Measurements from ENCODE around the gene CD96.

CD96 gene

GRCh38 chr3:111568355-111568754 is 26.4 kb downstream of the CD96 start:
- DNase-seq = no peak

DNA sequence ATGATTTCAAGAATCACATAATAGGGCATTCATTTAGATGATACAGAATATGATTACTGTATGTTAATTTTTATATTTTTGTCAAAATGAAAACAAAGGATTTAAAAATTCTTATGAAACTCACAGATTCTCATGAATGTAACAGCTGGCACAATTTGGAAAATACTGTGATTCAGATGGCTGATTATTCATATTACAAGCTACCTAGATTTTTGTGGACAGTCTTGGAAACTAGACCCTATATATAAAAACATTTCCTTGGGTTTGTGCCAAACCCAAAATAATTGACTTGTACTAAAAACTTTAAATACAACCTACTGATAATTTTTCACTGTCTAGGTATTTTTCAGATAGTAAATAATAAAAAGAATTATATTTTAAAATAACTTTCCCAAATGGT is 26.9 kb downstream of the CD96 start:
- no peak for DNase-seq

DNA sequence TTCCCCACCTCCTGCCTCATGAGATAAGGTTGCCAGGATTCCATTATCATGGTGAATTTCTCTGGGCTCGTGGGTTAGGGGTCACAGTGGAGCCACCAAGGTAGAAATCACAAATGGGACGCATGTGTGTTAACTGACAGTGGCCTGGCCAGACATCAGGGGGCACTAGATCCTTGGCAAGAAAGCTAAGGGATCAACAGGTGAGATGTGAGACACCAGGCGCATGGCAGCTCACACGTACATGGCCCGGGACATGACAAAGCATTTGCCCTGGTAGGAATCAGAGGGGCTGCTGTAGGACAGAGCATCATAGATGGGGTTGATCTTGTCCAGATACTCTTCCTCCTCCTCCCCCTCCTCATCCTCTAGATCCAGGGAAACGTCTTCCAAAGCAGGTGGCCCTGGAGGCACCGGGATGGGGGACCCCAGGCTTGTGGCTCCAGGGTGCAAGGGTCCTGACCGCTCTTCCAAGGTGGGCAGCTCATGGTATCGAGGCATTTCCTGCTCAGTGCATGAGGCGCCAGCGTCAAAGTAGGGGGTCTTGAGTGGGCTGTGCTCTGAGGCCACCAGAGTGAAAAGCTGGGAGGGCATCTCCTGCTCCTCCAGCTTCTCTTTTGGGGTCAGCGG is 28.5 kb downstream of the CD96 start:
- no peak for DNase-seq

DNA sequence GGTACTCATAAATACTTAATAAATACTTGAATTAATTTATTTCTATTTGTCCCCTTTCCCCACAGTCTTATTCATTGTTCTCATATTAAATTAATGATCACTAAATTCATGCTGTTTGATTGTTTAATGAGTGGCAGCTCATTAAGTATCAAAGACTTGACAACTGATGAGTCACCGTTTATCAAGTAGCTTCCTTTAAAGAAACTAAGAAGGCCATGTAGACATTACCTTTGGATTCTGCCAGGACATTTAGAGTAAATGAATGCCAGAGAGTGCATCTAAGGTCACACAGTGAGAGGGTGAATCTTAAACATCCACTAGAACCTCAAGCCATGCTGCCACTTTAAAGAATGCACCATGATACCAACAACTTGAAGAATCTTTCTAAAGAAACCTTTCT is 29.3 kb downstream of the CD96 start:
- DNase-seq = no peak

GRCh38 chr3:111571907-111572460 is 30.0 kb downstream of the CD96 start:
- DNase-seq = no peak

DNA sequence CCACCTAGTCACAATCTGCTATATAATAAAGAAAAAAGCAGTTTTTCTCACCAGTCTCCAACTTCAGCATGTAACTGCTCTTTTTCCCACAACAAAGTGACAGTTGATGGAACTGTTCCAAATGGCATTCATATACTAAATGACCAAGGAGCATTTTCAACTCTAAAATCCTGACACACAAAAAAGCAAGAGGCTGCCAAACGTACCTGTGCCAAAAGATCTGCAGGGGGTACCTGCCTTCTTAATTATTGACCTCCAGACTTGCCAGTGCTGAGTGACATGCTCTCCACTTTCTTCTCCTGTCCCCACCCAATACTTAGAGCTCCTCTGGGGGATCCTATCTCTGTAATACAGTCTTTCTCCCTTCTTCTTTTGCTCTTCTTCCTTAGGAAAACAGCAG is 35.1 kb downstream of the CD96 start:
- DNase-seq = no peak

- DNase-seq = peak; percentile 33
Measured at GRCh38 chr3:111577798-111578685, 36.0 kb downstream of the CD96 start.

- no peak for DNase-seq
Measured at GRCh38 chr3:111578867-111579266, 36.9 kb downstream of the CD96 start.

DNA sequence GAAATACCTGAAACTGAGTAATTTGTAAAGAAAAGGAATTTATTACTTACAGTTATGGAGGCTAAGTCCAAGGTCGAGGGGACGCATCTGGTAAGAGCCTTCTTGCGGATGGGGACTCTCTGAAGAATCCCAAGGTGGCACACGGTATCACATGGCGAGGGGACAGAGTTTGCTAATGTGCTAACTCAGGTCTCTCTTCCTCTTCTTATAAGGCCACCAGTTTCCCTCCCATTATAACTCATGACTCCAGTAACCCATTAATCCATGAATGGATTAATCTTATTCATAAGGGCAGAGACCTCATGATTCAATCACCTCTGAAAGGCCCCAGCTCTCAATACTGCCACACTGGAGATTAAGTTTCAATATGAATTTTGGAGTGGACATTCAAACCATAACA is 37.5 kb downstream of the CD96 start:
- DNase-seq = no peak

GRCh38 chr3:111581403-111582119 is 39.6 kb downstream of the CD96 start:
- DNase-seq = no peak

DNA sequence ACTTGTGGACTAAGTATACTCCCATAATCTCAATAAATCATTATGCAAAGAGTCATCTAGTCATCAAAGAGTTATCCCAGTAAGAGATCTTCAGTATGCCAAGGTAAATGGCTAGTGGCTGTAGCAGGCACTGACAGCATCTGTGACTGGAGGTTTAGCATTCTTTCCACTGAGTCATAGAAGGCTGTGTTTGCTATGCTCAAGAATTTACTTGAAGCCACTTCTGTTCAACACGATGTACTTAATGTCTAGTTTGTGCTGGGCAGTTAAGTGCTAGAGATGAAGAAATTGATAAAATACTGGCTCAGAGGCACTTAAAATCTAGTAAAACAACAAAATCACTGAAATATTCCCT is 40.1 kb downstream of the CD96 start:
- no peak for DNase-seq

GRCh38 chr3:111584744-111585143 is 42.7 kb downstream of the CD96 start:
- no peak for DNase-seq

- DNase-seq = no peak
Measured at GRCh38 chr3:111585217-111585616, 43.2 kb downstream of the CD96 start.

GRCh38 chr3:111588527-111588926 is 46.5 kb downstream of the CD96 start:
- DNase-seq = no peak

GRCh38 chr3:111589303-111590142 is 47.5 kb downstream of the CD96 start:
- no peak for DNase-seq

DNA sequence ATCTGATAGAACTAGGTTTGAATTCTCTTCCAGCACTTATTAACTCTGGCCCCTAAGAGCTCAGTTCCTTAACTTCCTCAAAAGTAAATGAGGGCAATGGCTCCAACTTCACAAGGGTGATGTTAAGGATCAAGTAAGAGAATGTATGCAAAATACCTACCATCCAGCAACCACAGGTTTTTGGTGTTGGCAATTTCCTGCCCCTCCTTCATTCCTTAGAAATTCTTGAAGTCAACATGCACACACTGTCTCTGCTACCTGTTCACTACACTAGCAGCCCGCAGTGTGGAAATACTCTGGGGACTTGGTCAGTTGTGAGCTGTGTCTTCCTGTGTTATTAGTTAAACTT is 48.1 kb downstream of the CD96 start:
- DNase-seq = no peak

GRCh38 chr3:111591555-111591954 is 49.6 kb downstream of the CD96 start:
- DNase-seq = no peak

GRCh38 chr3:111592143-111592542 is 50.1 kb downstream of the CD96 start:
- no peak for DNase-seq

GRCh38 chr3:111592936-111593335 is 50.9 kb downstream of the CD96 start:
- DNase-seq = no peak

DNA sequence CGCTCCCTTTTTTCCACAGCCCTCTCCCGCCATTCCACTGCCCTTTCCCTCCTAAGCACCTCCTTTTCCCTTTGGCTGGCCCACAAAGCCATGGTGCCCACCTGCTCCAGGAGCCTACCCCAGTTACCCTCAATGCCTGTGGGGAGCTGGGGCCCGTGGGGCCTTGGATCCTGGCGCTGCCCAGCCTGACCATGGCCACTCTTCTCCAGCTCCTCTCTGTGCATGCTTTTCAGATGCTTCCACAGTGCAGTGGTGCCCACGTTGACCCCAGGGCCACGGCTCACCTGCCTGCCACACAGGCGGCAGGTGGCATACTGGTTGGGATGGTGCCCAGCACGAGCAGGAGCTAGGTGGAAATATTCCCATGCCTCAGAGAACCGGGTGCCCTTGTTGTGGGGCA is 51.7 kb downstream of the CD96 start:
- no peak for DNase-seq

- no peak for DNase-seq
Measured at GRCh38 chr3:111594205-111594604, 52.2 kb downstream of the CD96 start.

- no peak for DNase-seq
Measured at GRCh38 chr3:111594781-111595180, 52.8 kb downstream of the CD96 start.

DNA sequence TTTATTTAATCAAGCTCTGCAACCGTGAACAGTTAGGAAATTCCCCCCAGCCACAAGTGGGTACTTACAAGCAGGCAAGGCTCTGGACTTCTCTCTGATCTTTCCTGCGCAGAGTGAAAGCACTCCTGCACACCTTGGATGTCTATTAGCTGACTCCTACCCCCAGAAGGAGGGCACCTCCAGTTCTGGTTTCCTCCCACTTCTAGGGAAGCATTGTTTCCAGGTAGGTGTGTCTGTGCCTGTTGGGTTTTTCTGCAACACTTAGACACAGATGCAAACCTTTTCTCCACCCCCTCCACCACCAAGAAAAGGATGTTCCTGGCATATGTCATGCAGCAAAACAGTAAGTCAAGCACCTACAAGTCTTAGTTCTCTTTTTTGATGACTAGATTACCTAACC is 53.2 kb downstream of the CD96 start, which contains the start of gene ZBED2:
Gene ZBED2 (minus strand): TSS at position 115 of the 400 bp plus-strand sequence. CDS start 1,145 bp downstream, outside the sequence.
- no peak for DNase-seq
